GM18873 (cell line): ENCODE data around the gene MESD.

Source experiments
- ATAC-seq: cut with Tn5 transposase; IDR thresholded peaks from one replicate; pipeline ENCODE4 v1.9.1; 2021; ENCODE audit warnings: mild to moderate bottlenecking, moderate library complexity, moderate number of reproducible peaks; ENCODE audit not compliant: unreplicated experiment, low FRiP score

Gene MESD

DNA sequence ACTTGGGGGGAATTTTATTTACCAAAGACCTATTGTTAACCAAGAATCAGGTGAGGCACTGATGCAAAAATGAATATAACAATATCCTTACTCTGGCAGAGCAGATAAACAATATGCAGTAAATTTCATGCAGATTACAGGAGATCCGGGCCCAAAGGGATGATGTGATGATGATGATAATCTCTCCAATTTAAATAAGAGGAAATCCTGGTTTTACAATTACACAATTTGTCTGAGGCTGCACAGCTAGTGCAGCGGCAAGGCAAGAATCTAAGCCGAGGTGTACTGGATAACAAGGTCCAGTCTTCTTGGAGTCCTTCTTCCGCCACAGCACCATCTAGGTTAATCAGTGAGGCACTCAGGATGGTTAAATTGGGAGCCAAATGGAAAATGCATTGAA is 2.4 kb upstream of the MESD start:
- no peak for ATAC-seq

DNA sequence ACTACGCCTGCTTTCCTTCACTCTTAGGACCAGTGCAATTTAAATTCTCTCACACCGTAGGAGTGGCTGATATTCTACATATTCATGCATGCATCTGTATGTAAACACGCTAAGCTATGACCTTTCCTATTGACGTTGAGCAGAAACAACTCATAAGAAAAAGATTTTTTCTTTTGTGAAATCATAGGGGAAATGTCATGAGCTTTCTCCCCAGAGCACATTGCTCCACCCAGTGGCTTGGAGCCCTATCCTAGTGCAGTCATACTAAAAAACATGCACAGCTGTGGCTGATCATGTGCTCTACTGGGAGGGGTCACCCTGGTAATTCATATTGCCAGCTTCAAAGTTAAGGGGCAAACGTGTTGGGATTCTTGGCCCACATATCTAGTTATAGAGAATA is 1.8 kb upstream of the MESD start:
- no peak for ATAC-seq

DNA sequence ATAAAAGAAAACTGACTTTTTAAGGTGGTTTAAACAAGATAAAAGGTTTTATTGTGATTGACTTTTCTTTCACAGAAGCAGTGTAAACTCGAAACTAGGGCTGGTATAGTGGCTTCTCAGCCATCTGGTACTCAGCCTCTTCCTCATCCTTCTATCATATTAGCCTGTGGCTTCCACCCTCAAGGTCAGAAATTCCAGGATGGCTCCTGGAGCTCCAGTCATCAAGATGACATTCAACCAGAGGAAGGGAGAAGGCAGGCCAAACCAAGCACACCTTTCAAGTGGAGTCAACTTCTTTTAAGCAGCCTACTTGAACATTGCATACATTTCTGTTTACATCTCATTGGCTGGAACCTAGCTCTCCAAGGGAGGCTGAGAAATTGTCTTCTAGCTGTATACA is 1.3 kb upstream of the MESD start:
- no peak for ATAC-seq

DNA sequence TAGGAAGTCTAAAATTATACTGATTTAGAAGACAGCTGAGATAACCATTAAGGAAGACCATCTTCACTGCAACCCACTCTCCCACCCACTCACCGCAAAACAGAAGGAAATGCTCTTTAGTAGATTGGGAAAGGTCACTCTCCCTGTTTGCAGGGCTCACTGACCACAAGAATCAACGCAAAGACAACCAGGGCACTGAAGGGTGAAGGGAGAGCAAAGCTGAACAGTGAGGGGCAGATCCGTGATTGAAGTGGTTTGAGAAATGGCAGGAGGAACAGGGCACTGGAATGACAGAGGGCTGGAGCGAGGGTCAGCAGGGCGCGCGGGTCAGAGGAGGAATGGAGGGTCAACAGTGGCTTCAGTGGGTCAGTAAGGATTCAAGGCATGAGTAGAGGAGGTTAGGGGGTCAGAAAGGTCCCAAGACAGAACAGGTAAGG is 520 bp downstream of the MESD start:
- ATAC-seq: no peak

DNA sequence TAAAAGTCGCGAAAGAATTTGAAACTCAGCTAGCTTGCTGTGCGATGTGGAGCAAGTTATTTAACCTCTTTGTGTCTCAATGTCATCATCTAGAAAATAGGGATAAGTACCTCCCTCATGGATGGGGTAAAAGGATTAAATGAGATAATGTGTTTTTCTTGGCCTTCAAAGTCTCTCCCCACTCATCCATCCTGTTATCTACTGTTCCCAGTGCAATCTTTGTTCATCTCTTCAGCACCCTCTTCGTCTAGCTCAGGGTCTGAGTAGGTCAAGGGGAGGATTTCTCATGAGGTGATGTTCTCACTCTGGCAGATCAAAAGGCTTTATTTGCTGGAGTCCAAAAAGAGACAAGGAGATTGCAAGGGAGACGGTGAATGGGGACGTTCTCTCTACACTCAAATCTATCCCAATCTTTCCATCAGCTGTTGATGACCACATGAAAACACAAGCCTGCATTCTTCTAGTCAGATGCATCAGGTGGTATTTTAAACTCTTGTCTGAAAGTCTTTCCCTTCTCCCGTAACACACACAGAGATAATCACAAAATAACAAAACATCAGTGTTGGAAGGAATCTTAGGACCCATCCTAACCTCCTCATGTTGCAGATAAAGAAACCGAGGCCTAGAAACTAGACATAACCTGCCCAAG is 1.3 kb downstream of the MESD start:
- ATAC-seq: no peak

DNA sequence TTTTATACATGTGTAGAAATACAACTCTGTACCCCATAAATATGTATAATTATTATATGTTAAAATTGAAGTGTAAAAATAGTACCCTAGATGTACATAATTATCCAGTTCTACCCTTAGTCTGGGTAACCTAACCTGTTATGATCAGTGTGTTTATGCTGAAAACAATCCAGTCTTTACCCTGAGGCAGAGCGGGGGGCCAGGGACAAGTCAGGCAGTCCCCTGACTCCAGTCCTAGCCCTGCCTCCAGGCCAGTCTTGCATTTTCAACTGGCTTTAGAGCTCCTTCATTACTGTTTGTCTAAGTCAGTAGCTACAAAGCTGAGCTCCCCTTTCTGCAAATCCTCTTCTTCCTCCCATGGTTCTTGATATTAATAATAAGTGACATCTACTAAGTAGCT is 3.1 kb downstream of the MESD start:
- no peak for ATAC-seq

DNA sequence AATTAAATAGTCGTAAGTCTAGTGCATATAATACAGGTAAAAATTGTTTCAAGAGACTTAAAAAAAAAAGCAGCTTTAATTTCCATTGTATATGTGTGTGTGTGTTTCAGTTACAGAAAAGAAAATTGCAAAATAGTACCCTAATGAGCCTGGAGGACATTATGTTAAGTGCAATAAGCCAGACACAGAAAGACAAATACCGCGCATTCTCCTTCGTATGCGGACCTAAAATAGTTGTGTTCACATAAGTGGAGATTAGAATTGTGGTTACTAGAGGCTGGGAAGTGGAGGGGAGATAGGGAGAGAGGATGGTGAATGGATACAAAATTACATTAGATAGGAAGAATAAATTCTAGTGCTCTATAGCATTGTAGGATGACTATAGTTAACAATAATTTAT is 3.6 kb downstream of the MESD start:
- ATAC-seq: no peak

DNA sequence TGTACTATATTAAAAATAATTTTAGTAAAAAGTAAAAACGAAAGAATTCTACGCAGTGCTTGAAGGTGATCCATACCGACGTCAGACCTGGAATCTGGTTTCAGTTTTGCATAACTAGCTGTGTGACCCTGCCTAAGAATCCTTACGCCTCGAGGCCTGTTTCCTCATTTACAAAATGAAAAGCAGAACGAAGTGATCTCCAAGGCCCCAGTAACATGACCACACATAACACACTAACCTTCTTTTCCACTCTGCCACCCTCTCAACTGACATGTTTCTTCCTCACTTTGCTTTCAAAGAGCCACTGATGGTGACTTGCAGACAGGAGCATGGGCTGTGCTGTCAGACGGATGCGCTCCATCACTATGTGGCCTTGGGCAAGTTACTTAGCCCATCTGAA is 4.8 kb downstream of the MESD start:
- ATAC-seq: no peak

DNA sequence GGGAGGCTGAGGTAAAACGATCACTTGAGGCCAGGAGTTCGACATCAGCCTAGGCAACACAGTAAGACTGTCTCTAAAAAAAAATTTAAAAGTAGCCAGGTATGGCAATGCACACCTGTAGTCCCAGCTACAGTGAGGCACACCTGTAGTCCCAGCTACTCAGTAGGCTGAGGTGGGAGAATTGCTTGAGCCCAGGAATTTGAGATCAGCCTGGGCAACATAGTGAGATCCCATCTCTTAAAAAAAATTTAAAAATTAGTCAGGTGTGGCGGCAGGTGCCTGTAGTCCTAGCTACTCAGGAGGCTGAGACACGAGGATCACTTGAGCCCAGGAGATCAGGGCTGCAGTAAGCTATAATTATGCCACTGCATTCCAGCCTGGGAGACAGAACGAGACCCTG is 6.8 kb downstream of the MESD start:
- no peak for ATAC-seq

DNA sequence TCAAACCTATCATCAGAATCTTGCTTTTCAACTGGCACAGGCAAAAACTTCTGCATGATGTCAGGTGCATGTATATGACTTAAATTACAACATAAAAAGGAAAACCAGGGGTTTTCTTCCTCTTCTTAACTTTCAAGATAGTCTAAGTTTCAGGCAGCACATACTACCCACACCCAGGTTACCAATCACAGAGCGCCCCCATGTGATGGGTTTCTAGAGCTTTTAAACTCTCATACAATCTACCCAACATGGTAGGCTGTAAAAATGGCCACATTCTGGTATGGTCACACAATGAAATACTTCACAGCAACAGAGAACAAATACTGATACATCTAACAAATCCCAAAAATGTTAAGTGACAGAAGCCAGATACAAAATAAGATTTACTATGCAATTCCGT is 7.4 kb downstream of the MESD start:
- no peak for ATAC-seq

DNA sequence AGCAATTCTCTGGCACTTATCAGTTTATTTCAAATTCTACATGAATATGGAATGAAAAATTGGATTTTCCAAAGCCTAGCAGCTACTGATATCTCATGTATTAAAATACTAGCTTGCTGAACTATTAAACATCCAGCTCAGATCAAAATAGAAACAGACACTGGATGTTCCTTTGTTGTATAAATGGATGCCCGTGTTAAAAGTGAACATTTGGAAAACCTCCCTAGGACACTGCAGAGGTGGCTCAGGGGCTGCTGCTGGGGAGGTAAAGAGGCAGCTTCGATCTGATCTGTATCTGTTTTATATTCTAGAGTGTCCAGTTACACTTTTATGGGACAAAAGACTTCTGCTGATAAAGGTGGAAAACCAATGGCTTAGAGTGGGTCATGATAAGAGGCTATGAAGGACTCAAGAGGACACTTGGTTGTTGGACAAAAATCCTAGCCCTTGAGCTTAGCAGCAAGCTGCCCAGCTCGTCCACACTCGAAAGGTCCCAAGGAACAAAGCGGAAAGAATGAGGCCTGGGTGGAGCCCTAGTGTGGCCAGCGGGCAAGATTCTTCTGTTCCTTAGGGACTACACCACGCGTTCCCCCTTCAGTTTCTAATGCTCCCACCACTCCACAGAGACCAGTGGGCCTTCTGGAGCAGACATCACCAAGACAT is 9.9 kb downstream of the MESD start:
- no peak for ATAC-seq

DNA sequence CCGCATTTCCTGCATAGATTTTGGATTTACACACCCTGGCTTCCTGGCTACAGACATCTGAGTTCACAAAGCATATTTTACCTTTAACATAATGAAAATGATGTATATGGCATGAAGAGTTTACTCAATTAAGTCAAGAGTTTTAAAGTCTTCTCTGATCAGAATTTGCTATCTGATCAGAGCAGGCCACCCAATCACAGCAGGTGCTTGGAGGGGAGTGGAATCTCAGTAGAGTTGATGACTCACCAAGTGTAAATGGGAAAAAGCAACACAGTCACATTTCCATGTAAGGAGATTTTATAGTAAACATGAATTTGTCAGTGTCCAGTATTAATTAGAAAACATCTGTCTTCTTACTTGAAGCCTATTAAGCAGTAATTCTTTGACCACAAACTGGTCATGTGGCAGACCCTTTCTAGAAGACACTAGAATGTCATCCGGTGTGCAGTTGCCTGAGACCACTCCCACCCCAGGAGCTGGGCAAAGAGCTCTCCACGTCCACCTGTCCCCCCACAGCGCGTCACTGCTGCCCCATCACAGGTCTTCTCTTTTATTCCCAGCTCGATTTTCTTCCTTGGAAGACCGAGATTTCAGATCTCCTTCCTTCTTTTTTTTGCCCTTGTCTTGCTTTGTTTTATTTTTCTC is 10.8 kb downstream of the MESD start:
- ATAC-seq: no peak

DNA sequence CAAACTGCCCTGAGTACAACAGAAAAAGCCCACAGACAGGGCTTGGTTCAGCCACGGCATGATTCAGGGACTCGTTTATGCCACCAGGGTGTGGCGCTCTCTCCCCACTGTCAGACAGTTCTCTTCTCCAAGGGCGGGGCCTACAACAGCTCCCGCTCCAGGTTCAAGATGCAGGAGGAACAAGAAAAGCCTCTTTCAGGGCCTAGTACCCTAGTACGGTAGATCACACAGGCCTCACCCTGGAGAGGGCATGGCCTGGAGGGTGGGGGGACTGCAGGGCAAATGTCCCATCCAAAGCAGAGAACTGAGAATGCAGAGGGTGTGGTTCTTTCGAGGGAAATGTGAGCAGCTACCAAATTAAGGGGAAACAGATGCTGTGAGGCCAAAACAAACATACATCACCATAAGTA is 12.0 kb downstream of the MESD start:
- ATAC-seq: no peak

DNA sequence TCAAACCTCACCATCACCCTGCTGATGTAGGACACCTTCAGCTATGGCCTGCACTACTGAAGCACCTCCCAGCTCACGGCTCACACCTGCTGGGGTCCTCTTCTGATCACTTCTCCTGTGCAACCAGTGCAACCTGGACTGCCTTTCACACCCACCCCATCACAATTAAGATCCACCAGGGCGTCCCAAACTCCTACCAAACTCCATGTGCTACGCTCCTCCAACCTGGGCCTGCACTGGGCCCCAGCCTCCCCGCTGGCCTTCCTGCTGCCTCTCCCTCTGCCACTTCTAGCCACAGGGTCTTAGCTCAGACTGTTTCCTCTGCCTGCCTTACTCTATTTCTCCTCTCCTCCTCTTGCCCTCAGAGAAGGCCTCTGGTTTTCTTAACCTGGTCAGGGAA is 12.8 kb downstream of the MESD start:
- ATAC-seq: no peak

DNA sequence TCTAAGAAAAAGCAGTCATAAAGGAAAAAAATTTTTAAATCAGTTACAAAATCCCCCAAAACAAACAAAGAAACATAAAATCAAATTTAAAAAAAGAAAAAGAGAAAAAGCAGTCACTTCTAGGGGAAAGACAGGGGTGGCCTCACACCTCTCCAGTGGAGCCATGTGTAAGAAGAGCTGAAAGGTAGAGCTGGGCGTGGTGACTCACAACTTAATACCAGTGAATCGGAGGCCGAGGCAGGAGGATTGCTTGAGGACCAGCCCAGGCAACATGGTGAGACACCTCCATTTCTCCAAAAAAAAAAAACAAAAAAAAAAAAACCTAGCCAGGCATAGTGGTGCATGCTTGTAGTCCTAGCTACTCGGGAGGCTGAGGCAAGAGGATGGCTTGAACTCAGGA is 14.7 kb downstream of the MESD start:
- ATAC-seq: no peak

DNA sequence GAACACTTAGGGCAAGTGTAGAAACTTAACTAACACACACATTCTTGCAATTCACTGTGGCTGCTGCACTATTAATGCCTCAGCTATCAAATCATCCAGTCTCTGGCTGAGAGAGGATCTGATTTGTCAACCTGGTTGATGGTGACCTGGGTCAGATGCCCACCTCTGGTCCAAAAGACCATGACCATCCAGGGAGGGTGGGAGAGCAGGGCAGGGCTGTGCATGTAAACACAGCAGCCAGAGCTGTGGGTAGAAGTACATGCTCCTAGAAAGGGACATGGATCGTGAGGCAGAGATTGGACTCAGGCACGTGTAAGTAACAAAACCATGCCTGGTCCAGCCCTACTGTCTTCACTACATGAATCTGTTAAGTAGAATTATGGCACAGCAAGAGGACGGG is 17.3 kb downstream of the MESD start:
- ATAC-seq: no peak

DNA sequence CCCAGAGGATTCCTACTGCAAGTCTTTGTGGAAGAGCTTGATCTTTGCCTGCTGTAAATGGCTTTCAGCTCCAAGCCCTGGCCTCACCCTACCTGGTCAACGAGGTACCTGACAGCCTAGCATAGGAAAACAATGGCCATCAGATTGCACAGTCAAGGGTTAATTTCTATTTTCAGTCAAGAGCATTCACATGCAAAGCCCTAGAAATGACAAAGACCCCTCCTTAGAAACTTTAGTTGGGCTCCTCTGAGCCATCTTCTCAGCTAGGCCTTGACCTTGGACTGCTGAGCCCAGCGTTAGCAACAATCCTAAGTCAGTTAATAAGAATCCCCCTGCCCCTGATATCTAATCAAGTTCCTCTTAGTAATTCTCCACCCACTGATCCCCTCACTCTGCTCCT is 18.5 kb downstream of the MESD start:
- no peak for ATAC-seq

DNA sequence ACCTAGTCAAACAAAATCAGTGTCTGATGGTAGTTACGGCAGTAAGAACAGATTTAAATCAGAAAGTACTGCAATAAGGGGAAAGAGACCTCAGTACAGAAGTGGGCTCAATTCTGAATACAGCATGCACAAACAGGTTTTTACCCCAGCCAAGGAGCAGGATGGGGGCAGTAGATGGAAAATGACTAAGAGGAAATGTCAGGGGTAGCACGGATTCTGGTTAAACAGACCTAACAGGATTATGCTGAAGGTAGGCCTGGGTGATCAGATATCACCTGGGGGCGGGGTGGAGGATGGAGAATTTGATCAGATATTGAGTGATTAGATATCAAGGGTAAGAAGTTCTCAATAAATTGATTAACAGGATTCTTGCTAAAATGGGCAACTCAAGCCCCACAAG is 19.0 kb downstream of the MESD start:
- ATAC-seq: no peak

DNA sequence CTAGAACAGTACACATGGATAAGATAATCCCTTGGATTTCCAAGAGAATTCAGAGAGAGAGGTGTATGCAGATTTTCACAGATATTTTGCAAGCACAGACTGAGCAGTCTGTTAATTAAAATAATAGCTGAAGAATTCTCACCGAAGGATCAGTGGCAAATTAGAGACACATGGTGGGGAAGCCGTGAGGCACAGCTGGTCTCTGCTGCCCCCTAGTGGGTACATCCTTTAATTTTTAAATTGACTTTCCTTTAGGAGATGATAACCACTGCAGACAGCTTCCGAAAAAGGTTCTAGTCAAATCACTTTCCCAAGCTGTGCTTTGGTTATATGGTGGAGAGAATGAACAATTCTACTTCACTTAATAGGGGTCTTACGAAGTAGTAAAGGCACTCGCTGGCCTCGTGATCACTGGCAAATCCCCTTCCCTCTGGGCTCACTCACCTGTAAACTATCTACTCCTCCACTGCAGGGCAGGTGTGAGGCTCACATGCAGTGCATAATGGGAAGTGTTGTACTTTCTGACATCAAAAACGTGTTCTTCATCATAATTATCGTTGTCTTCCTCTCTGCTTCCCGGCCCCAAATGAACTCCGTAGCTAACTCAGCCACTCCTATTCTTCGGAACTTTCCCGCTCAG is 19.5 kb downstream of the MESD start:
- no peak for ATAC-seq

DNA sequence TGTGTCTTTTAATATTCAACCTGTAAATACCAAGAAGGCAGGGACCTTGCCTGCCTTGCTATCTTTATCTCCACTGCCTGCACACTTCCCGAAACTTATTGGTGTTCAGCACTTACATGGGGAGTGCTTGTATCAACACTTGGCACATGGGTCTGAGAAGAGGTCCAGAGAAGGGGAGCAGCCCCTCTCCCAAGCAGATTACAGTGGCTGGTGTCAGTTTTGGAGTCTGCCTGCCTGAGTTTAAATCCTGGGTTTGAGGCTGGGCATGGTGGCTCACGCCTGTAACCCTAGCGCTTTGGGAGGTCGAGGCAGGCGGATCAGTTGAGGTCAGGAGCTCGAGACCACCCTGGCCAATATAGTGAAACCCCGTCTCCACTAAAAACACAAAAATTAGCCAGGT is 20.3 kb downstream of the MESD start:
- no peak for ATAC-seq

DNA sequence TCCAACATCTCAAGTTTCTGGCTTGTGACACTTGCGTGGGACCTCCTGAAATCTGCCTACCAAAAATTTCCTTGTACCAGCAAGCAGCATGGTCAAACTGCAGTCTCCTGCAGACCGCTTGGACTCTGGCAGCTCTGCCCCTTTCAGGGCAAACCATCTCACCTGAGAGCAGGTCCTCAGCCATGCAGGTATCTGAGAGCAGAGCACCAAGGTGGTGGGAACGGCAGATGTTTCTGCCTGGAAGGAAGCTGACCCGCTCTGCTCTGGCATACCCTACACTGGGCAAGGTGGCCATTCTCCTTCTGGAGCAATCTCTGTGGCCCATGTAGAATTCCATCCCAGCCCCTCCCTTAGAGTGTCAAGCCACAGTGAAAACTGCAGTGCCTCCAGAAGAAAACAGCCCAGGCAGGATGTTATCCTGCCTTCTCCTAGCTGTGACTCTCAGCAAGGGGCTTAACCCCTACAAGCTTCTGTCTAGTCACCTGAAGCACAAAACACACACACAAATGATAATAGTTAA is 21.6 kb downstream of the MESD start:
- ATAC-seq: no peak
